ENCODE data around the gene C17orf50.

DNA sequence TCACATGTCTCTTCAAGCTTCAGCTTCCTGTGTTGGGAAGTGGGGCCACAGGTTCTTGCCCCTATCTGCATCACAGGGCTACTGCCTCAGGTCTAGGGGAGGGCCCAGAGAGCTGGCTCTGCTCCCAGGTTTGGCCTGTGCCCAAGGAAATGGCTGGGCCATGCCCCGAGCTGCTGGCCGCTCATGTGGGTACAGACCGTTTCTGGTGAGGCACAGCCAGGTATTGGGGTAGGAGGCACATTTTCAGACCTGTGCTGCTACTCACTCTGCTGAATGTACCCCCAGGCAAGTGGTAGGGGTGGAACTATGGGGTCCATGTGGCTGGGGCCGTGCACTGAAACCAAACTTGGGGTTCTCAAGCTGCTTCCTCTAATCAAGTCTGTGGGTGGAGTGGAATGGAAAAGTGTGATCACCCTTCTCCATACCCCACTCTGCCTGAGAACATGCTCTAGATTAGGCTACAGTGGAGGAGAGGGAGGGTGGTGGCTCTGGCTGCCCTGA is 12.3 kb upstream of the C17orf50 start:
- TF ChIP-seq POLR2A (IDR thresholded peaks at IDR 0.05; ENCODE audit: extremely low read depth, insufficient read length): no peak
- TF ChIP-seq MAX (IDR thresholded peaks at IDR 0.05; ENCODE audit: low read depth, low read length): no peak
- no peak for TF ChIP-seq CTCF (IDR thresholded peaks at IDR 0.05; ENCODE audit: low read depth, low read length)

All from NB4 (cell line).